ENCODE results near the gene XPC.

XPC gene

DNA sequence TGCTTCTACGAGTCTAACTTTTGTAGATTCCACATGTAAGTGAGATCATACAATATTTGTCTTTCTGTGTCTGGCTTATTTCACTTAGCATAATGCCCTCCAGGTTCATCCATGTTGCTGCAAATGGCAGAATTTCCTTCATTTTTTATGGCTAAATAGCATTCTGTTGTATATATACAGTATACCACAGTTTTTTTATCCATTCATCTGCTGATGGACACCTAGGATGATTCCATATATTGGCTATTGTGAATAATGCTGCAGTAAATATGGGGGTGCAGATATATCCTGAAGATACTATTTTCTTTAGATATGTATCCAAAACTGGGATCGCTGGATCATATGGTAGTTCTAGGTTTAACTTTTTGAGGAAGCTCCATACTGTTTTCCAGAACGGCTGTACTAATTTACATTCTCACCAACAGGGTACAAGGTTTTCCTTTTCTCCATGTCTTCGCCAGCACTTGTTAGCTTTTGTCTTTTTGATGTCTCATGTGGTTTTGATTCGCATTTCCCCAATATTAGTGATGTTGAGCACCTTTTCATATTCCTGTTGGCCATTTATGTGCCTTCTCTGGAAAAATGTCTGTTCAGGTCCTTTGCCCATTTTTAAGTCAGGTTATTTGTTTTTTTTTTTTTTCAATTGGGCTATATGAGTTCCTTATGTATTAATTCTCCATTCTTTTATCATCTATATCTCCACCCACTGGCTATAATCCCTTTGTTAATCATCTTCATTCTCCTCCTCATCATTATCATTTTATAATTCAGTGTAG is 80.6 kb downstream of the XPC start:
- Histone ChIP-seq H3K27ac (ENCODE audit: low read length) (no peak overlapping the region), H3K9ac (ENCODE audit: low read depth, low read length) (no peak overlapping the region), H3K4me1 (ENCODE audit: insufficient read depth, low read length) (no peaks in the 10 kb centered on the region), H3K4me3 (ENCODE audit: low read depth in 1 of 2, low read length in 2 of 2) (no peak overlapping the region), H2AFZ (ENCODE audit: low read depth, low read length) (no peak overlapping the region), H3K4me2 (ENCODE audit: insufficient read depth, low read length) (no peak overlapping the region), H3K9me3 (ENCODE audit: insufficient read depth, low read length, severe bottlenecking) (no peaks in the 10 kb centered on the region), H3K36me3 (ENCODE audit: insufficient read depth, low read length) (no peaks in the 10 kb centered on the region), H3K27me3 (ENCODE audit: insufficient read depth, low read length, poor library complexity) (peaks cover 17% of the 10 kb centered on the region), H4K20me1 (ENCODE audit: insufficient read depth, low read length) (no peaks in the 10 kb centered on the region), H3K79me2 (ENCODE audit: insufficient read depth, low read length) (no peaks in the 10 kb centered on the region)
- DNase-seq (no peak), ATAC-seq (ENCODE audit: insufficient read depth, low read depth) (no peak)
- TF ChIP-seq CTCF (IDR thresholded peaks at IDR 0.05; ENCODE audit: borderline replicate concordance, extremely low read depth, low read length, poor library complexity, severe bottlenecking) (no peak), EZH2 (IDR thresholded peaks at IDR 0.05; ENCODE audit: borderline replicate concordance, low read depth, low read length, severe bottlenecking) (no peak)

GRCh38 chr3:14096742-14097141 is 81.7 kb downstream of the XPC start:
- no peak overlapping the region for H3K4me3 ChIP-seq (ENCODE audit: low read depth in 1 of 2, low read length in 2 of 2)
- no peak overlapping the region for H3K9ac ChIP-seq (ENCODE audit: low read depth, low read length)
- DNase-seq = no peak
- no peaks in the 10 kb centered on the region for H4K20me1 ChIP-seq (ENCODE audit: insufficient read depth, low read length)
- no peaks in the 10 kb centered on the region for H3K79me2 ChIP-seq (ENCODE audit: insufficient read depth, low read length)
- H3K27me3 ChIP-seq (ENCODE audit: insufficient read depth, low read length, poor library complexity) = peaks cover 17% of the 10 kb centered on the region
- H3K9me3 ChIP-seq (ENCODE audit: insufficient read depth, low read length, severe bottlenecking) = no peaks in the 10 kb centered on the region
- H3K4me1 ChIP-seq (ENCODE audit: insufficient read depth, low read length) = no peaks in the 10 kb centered on the region
- no peak for TF ChIP-seq EZH2 (IDR thresholded peaks at IDR 0.05; ENCODE audit: borderline replicate concordance, low read depth, low read length, severe bottlenecking)
- TF ChIP-seq CTCF (IDR thresholded peaks at IDR 0.05; ENCODE audit: borderline replicate concordance, extremely low read depth, low read length, poor library complexity, severe bottlenecking) = no peak
- no peak overlapping the region for H3K4me2 ChIP-seq (ENCODE audit: insufficient read depth, low read length)
- H3K36me3 ChIP-seq (ENCODE audit: insufficient read depth, low read length) = no peaks in the 10 kb centered on the region
- H2AFZ ChIP-seq (ENCODE audit: low read depth, low read length) = no peak overlapping the region
- H3K27ac ChIP-seq (ENCODE audit: low read length) = no peak overlapping the region
- no peak for ATAC-seq (ENCODE audit: insufficient read depth, low read depth)

Data from DND-41 (cell line).